OCI-LY1 (cell line): ENCODE measurements around the gene SLC39A5.
A peak's percentile ranks its signal among the peaks of the same experiment; 100 is the strongest.

Experiments used
- H2AFZ ChIP-seq: fragments of 200-600 bp; sonication (generic), shearing (Covaris generic); 2 replicates; pipeline ENCODE4 v1.6.0; 2014; ENCODE audit warnings: antibody characterized with exemption, mild to moderate bottlenecking, low read length
- H3F3A ChIP-seq: fragments of 200-600 bp; sonication (generic), shearing (Covaris generic); 2 replicates; pipeline ENCODE4 v1.6.0; 2014; ENCODE audit warnings: mild to moderate bottlenecking, antibody characterized with exemption, low read length, moderate library complexity; ENCODE audit not compliant: insufficient read depth
- H3K27ac ChIP-seq: fragments of 200-600 bp; sonication (generic); 2 replicates; pipeline ENCODE4 v1.5.1; 2014; ENCODE audit warnings: low read length, mixed run types, mild to moderate bottlenecking, low read depth; ENCODE audit not compliant: poor library complexity, severe bottlenecking
- H3K27me3 ChIP-seq: fragments of 200-600 bp; sonication (generic); 2 replicates; pipeline ENCODE4 v1.6.0; 2014; ENCODE audit warnings: antibody characterized with exemption, mild to moderate bottlenecking, low read length, moderate library complexity; ENCODE audit not compliant: insufficient read depth
- H3K36me3 ChIP-seq: fragments of 200-600 bp; sonication (generic); 2 replicates; pipeline ENCODE4 v1.6.1; 2014; ENCODE audit warnings: mild to moderate bottlenecking, antibody characterized with exemption, low read length, moderate library complexity, mixed read lengths; ENCODE audit not compliant: insufficient read depth
- H3K4me1 ChIP-seq: fragments of 200-600 bp; sonication (generic); 2 replicates; pipeline ENCODE4 v1.5.1; 2014; ENCODE audit warnings: mild to moderate bottlenecking, low read length, moderate library complexity; ENCODE audit not compliant: insufficient read depth, severe bottlenecking
- H3K4me2 ChIP-seq: fragments of 200-600 bp; sonication (generic), shearing (Covaris generic); 2 replicates; pipeline ENCODE4 v1.6.1; 2014; ENCODE audit warnings: low read length
- H3K4me3 ChIP-seq: fragments of 200-600 bp; sonication (generic); 2 replicates; pipeline ENCODE4 v1.5.1; 2014; ENCODE audit warnings: low read length, low read depth, mild to moderate bottlenecking, mixed read lengths; ENCODE audit not compliant: poor library complexity, severe bottlenecking
- H3K79me2 ChIP-seq: fragments of 200-600 bp; shearing (Covaris generic); 2 replicates; pipeline ENCODE4 v1.6.1; 2016; ENCODE audit warnings: mixed run types, low read length, mixed read lengths; ENCODE audit not compliant: insufficient read depth
- H3K9ac ChIP-seq: fragments of 200-600 bp; sonication (generic), shearing (Covaris generic); 2 replicates; pipeline ENCODE4 v1.6.1; 2014; ENCODE audit warnings: mild to moderate bottlenecking, low read length, mixed read lengths
- H3K9me2 ChIP-seq: fragments of 200-600 bp; sonication (generic), shearing (Covaris generic); 2 replicates; pipeline ENCODE4 v1.6.1; 2014; ENCODE audit warnings: low read depth, mild to moderate bottlenecking, low read length, mixed read lengths
- H3K9me3 ChIP-seq: fragments of 200-600 bp; shearing (Covaris generic); 2 replicates; pipeline ENCODE4 v1.6.1; 2014; ENCODE audit warnings: low read length, mixed read lengths
- H4K20me1 ChIP-seq: fragments of 200-600 bp; sonication (generic), shearing (Covaris generic); 2 replicates; pipeline ENCODE4 v1.6.0; 2016; ENCODE audit warnings: mild to moderate bottlenecking, low read length; ENCODE audit not compliant: insufficient read depth
- CTCF ChIP-seq: fragments of 200-600 bp; sonication (generic), shearing (Covaris generic); IDR thresholded peaks from 2 replicates; pipeline ENCODE4 v1.5.1; 2017; ENCODE audit warnings: mild to moderate bottlenecking, antibody characterized with exemption, low read length, moderate library complexity, mixed read lengths
- EZH2 ChIP-seq: fragments of 200-600 bp; sonication (generic), shearing (Covaris generic); IDR thresholded peaks from 2 replicates; pipeline ENCODE4 v1.8.0; 2017; ENCODE audit warnings: borderline replicate concordance, mixed run types, mild to moderate bottlenecking, antibody characterized with exemption, low read length, moderate library complexity, mixed read lengths

The SLC39A5 gene

GRCh38 chr12:56220611-56221231, 9.1 kb upstream of the SLC39A5 start:
- Histone ChIP-seq H3K4me3 (peak overlapping the region; percentile 84), H3K9me3 (no peaks in the 10 kb centered on the region), H3K4me2 (peak overlapping the region; percentile 95), H2AFZ (no peak overlapping the region), H3K9ac (peak overlapping the region; percentile 75), H3K4me1 (peaks cover 42% of the 10 kb centered on the region), H3K27ac (peak overlapping the region; percentile 84), H4K20me1 (no peaks in the 10 kb centered on the region), H3F3A (no peaks in the 10 kb centered on the region), H3K9me2 (no peaks in the 10 kb centered on the region), H3K27me3 (no peaks in the 10 kb centered on the region), H3K36me3 (peaks cover 19% of the 10 kb centered on the region), H3K79me2 (0 out of 2 replicates have a peak, but pooled peaks cover 5% of the 10 kb centered on the region)
- TF ChIP-seq CTCF (no peak), EZH2 (no peak)

GRCh38 chr12:56221232-56221756, 8.6 kb upstream of the SLC39A5 start:
- H3K36me3 ChIP-seq: peaks cover 13% of the 10 kb centered on the region
- H2AFZ ChIP-seq: no peak overlapping the region
- peak overlapping the region; percentile 84 for H3K4me3 ChIP-seq
- peak overlapping the region; percentile 95 for H3K4me2 ChIP-seq
- peak overlapping the region; percentile 75 for H3K9ac ChIP-seq
- H3K79me2 ChIP-seq: 0 out of 2 replicates have a peak, but pooled peaks cover 5% of the 10 kb centered on the region
- peaks cover 42% of the 10 kb centered on the region for H3K4me1 ChIP-seq
- no peaks in the 10 kb centered on the region for H3K27me3 ChIP-seq
- H4K20me1 ChIP-seq: no peaks in the 10 kb centered on the region
- no peaks in the 10 kb centered on the region for H3K9me3 ChIP-seq
- no peaks in the 10 kb centered on the region for H3F3A ChIP-seq
- no peaks in the 10 kb centered on the region for H3K9me2 ChIP-seq
- TF ChIP-seq EZH2 (no peak), CTCF (no peak)
- peak overlapping the region; percentile 84 for H3K27ac ChIP-seq

- H3F3A ChIP-seq: no peaks in the 10 kb centered on the region
- H3K27ac ChIP-seq: peak within 1 kb of the TSS; percentile 84
- H3K9me3 ChIP-seq: no peaks in the 10 kb centered on the region
- TF ChIP-seq EZH2: no peak
- H4K20me1 ChIP-seq: no peaks in the 10 kb centered on the region
- H3K4me2 ChIP-seq: peak within 1 kb of the TSS; percentile 95
- 0 out of 2 replicates have a peak, but pooled peaks cover 5% of the 10 kb centered on the region for H3K79me2 ChIP-seq
- H3K36me3 ChIP-seq: peaks cover 6% of the 10 kb centered on the region; the same call in 1 of the 2 replicates
- no peaks in the 10 kb centered on the region for H3K9me2 ChIP-seq
- peak within 1 kb of the TSS; percentile 84 for H3K4me3 ChIP-seq
- H2AFZ ChIP-seq: no peak within 1 kb of the TSS
- peaks cover 42% of the 10 kb centered on the region for H3K4me1 ChIP-seq
- H3K9ac ChIP-seq: peak within 1 kb of the TSS; percentile 75
- H3K27me3 ChIP-seq: no peaks in the 10 kb centered on the region
These were observed 7.9 kb upstream of the SLC39A5 start, which contains the start of gene RNF41 for GRCh38 chr12:56221757-56222530. Gene RNF41, minus strand, starts transcription at chr12:56221922. Its CDS starts 7,875 bp downstream, at chr12:56214047.
